ENCODE results near the gene CRAMP1. TPM values are rescaled to one million over a fixed set of nuclear protein-coding genes. Genes with fewer than 3 reads are reported as not detected.

The CRAMP1 gene
- total RNA-seq, 1 experiment from 2014 or later = 22.9 TPM

DNA sequence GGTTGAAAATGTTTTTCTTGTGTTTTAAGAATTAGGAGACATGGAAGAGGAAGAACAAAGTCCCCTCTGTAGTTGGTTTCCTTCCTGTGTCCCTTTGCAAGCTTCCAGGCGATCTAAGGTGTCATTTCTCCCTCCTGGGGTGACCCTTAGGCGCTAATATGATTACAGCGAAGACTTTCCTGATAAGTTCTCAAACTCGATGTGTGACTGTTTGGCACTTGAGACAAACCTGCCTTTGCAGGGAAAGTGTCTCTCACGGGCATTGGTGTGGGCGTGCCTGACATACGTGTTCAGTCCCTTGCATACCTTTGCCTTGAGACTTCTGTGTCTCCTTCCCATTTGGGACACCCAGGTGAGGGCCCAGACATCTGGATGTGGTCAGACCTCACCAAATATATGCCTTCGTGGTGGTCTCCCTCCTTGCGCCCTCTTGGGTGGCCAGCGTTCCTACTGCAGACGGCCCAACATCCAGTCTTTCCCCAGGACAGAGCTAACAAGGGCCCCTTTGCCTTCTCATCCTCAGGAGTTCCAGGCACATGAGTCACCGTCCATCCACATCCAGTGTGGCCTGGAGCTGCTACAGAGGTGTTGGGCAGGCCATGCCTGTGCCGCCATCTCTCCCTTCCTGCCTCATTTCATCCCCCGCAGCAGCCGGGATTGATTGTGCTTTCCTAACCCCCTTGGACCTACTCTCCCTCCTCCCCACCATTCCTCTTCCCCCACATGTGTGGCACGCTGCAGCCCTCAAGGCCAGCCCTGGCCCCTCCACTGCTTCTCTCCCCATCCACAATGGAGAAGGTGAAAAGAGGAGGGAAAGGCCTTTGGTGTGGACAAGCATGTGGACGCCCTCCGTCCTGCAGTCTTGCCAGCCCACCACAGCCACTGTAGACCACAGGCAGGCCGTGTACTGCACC is 62.8 kb downstream of the CRAMP1 start:
- DNase-seq (ENCODE audit: low read depth, low spot score) = no peak
- peaks cover 19% of the 10 kb centered on the region for H3K79me2 ChIP-seq (ENCODE audit: insufficient read depth, low read length)
- H3K4me2 ChIP-seq (ENCODE audit: low read length) = peak overlapping the region; percentile 31
- ChIA-PET CTCF (no interaction called here), RAD21 (ENCODE audit: low non-redundant PET in 1 of 2, low total read pairs in 2 of 2, uncharacterized antibody in 2 of 2, unreplicated experiment in 2 of 2) (no interaction called here), POLR2A (no interaction called here)
- H3K9ac ChIP-seq (ENCODE audit: low read length) = no peak overlapping the region; the same call in 1 of the 2 replicates
- H4K20me1 ChIP-seq (ENCODE audit: insufficient read depth) = no peaks in the 10 kb centered on the region
- BruUV-seq (replicated peaks) = no TSS peak
- no peaks in the 10 kb centered on the region for H3K9me2 ChIP-seq (ENCODE audit: insufficient read depth)
- TF ChIP-seq ZFX (IDR thresholded peaks at IDR 0.05) (no peak), JUND (IDR thresholded peaks at IDR 0.05) (no peak), EGR1 (IDR thresholded peaks at IDR 0.05; ENCODE audit: low read depth) (no peak), SRF (IDR thresholded peaks at IDR 0.05; ENCODE audit: low read depth) (no peak), ELF1 (IDR thresholded peaks at IDR 0.05; ENCODE audit: borderline replicate concordance, low read depth) (no peak), SIN3A (IDR thresholded peaks at IDR 0.05; ENCODE audit: low read depth) (no peak), POLR2AphosphoS5 (IDR thresholded peaks at IDR 0.05; ENCODE audit: low read depth, low read length) (no peak)
- H3K27me3 ChIP-seq (ENCODE audit: insufficient read depth, low read length) = no peaks in the 10 kb centered on the region
- intact Hi-C loops (cut with micrococcal nuclease) = no loop called here
- no peak overlapping the region for H2AFZ ChIP-seq (ENCODE audit: low read depth, low read length, poor library complexity, severe bottlenecking)
- H3K27ac ChIP-seq (ENCODE audit: low read depth, low read length) = no peak overlapping the region
- H3K4me1 ChIP-seq (ENCODE audit: control insufficient read depth in 1 of 2, insufficient read depth in 2 of 2, low read length in 2 of 2) = peaks cover 6 to 33% of the 10 kb centered on the region in 2 experiments
- ATAC-seq = no peak
- H3K4me3 ChIP-seq (replicated peaks in 1 of 2; ENCODE audit: low read depth in 1 of 2, low read length in 2 of 2) = no peak overlapping the region
- H3K9me3 ChIP-seq (ENCODE audit: control insufficient read depth in 1 of 2, insufficient read depth in 1 of 2, low read depth in 1 of 2, low read length in 2 of 2) = no peaks in the 10 kb centered on the region
- peaks cover 18 to 37% of the 10 kb centered on the region in 2 experiments for H3K36me3 ChIP-seq (ENCODE audit: control insufficient read depth in 1 of 2, insufficient read depth in 2 of 2, low read length in 2 of 2)

DNA sequence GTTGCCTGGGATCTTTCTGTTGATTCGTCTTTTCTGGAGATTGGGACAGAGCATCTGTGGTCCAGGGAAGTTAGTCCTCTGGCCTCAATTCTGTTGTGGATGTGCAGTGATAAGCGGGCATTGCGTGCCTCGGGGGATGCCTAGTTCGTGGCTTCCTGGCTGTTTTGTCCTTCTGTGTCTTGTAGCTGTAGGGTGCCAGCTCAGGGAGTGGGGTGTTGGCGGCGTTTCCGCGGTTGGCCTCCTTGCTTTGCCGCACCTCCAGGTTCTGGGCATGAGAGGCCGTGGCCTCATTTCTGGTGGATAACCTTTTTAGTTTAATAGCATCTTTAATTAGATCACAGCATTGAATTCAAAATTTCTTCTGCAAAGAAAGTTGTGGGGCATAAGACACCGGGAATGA is 64.5 kb downstream of the CRAMP1 start:
- Histone ChIP-seq H4K20me1 (ENCODE audit: insufficient read depth) (no peaks in the 10 kb centered on the region), H3K9me3 (ENCODE audit: control insufficient read depth in 1 of 2, insufficient read depth in 1 of 2, low read depth in 1 of 2, low read length in 2 of 2) (no peaks in the 10 kb centered on the region), H3K27ac (ENCODE audit: low read depth, low read length) (no peak overlapping the region), H3K4me1 (ENCODE audit: control insufficient read depth in 1 of 2, insufficient read depth in 2 of 2, low read length in 2 of 2) (peaks cover 8 to 37% of the 10 kb centered on the region in 2 experiments), H3K27me3 (ENCODE audit: insufficient read depth, low read length) (no peaks in the 10 kb centered on the region), H3K4me2 (ENCODE audit: low read length) (no peak overlapping the region), H2AFZ (ENCODE audit: low read depth, low read length, poor library complexity, severe bottlenecking) (no peak overlapping the region), H3K9me2 (ENCODE audit: insufficient read depth) (no peaks in the 10 kb centered on the region), H3K9ac (ENCODE audit: low read length) (no peak overlapping the region), H3K4me3 (replicated peaks in 1 of 2; ENCODE audit: low read depth in 1 of 2, low read length in 2 of 2) (no peak overlapping the region), H3K36me3 (ENCODE audit: control insufficient read depth in 1 of 2, insufficient read depth in 2 of 2, low read length in 2 of 2) (peaks cover 10 to 39% of the 10 kb centered on the region in 2 experiments; a peak in 3 of 4 replicates), H3K79me2 (ENCODE audit: insufficient read depth, low read length) (peaks cover 35% of the 10 kb centered on the region)
- ATAC-seq (no peak), DNase-seq (ENCODE audit: low read depth, low spot score) (no peak)
- ChIA-PET RAD21 (ENCODE audit: low non-redundant PET in 1 of 2, low total read pairs in 2 of 2, uncharacterized antibody in 2 of 2, unreplicated experiment in 2 of 2) (no interaction called here), CTCF (interaction anchor here (2.2 kb wide), 1 partner anchor 29 kb away, joined by 12 read pairs; the partner anchor contains the start of gene MAPK8IP3), POLR2A (no interaction called here)
- TF ChIP-seq FOSL1 (IDR thresholded peaks at IDR 0.05; ENCODE audit: low read depth) (no peak), POLR2AphosphoS5 (IDR thresholded peaks at IDR 0.05; ENCODE audit: low read depth, low read length) (no peak), CBX3 (IDR thresholded peaks at IDR 0.05; ENCODE audit: low read depth) (no peak), EZH2phosphoT487 (IDR thresholded peaks at IDR 0.05; ENCODE audit: borderline replicate concordance) (no peak), POLR2A (IDR thresholded peaks at IDR 0.05; ENCODE audit: borderline replicate concordance, extremely low read depth, insufficient read depth, insufficient read length) (no peak), RAD21 (IDR thresholded peaks at IDR 0.05; ENCODE audit: low read depth) (no peak), ZNF274 (IDR thresholded peaks at IDR 0.05; ENCODE audit: low read depth, low read length) (no peak)
- TF ChIP-seq, protein P1, sequence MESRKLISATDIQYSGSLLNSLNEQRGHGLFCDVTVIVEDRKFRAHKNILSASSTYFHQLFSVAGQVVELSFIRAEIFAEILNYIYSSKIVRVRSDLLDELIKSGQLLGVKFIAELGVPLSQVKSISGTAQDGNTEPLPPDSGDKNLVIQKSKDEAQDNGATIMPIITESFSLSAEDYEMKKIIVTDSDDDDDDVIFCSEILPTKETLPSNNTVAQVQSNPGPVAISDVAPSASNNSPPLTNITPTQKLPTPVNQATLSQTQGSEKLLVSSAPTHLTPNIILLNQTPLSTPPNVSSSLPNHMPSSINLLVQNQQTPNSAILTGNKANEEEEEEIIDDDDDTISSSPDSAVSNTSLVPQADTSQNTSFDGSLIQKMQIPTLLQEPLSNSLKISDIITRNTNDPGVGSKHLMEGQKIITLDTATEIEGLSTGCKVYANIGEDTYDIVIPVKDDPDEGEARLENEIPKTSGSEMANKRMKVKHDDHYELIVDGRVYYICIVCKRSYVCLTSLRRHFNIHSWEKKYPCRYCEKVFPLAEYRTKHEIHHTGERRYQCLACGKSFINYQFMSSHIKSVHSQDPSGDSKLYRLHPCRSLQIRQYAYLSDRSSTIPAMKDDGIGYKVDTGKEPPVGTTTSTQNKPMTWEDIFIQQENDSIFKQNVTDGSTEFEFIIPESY (IDR thresholded peaks at IDR 0.05; ENCODE audit: extremely low read depth, insufficient replicate concordance, low read length) = no peak
- TF ChIP-seq, protein P2, sequence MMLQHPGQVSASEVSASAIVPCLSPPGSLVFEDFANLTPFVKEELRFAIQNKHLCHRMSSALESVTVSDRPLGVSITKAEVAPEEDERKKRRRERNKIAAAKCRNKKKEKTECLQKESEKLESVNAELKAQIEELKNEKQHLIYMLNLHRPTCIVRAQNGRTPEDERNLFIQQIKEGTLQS (IDR thresholded peaks at IDR 0.05) = no peak
- BruUV-seq (replicated peaks) = no TSS peak
- intact Hi-C loops (cut with micrococcal nuclease) = no loop called here
